SIG-M5 treated with dmso at 0.1 percent for 504 hours (cell line): Measurements from ENCODE around the gene LIM2.

Experiments
- DNase-seq: peaks from one replicate; lab custom pipeline; 2025; ENCODE audit not compliant: unreplicated experiment; lab: John Stamatoyannopoulos, UW

LIM2 gene

GRCh38 chr19:51366389-51367254 lies 21.2 kb downstream of the LIM2 start:
- DNase-seq: peak; percentile 98

- DNase-seq: no peak
These were observed 21.8 kb downstream of the LIM2 start, which contains the start of gene ETFB for GRCh38 chr19:51365965-51366388. ETFB (minus strand) TSS chr19:51366388; CDS start chr19:51366326, 62 bp downstream.

GRCh38 chr19:51365211-51365964 lies 22.4 kb downstream of the LIM2 start:
- peak; percentile 32 for DNase-seq

GRCh38 chr19:51364200-51365106 lies 23.3 kb downstream of the LIM2 start:
- no peak for DNase-seq

- no peak for DNase-seq
These were observed 26.5 kb downstream of the LIM2 start for GRCh38 chr19:51361239-51361638.

GRCh38 chr19:51359294-51359693 lies 28.5 kb downstream of the LIM2 start:
- no peak for DNase-seq

- no peak for DNase-seq
These were observed 29.8 kb downstream of the LIM2 start for GRCh38 chr19:51357952-51358351.

- no peak for DNase-seq
These were observed 31.5 kb downstream of the LIM2 start for GRCh38 chr19:51356159-51356801.

GRCh38 chr19:51354742-51355148 lies 33.0 kb downstream of the LIM2 start:
- no peak for DNase-seq

GRCh38 chr19:51354103-51354741 lies 33.6 kb downstream of the LIM2 start:
- DNase-seq: no peak

GRCh38 chr19:51352783-51353360 lies 34.9 kb downstream of the LIM2 start:
- DNase-seq: no peak

GRCh38 chr19:51351266-51351990 lies 36.3 kb downstream of the LIM2 start:
- DNase-seq: no peak

- no peak for DNase-seq
These were observed 40.4 kb downstream of the LIM2 start for GRCh38 chr19:51347209-51347928.

GRCh38 chr19:51346742-51347141 lies 41.0 kb downstream of the LIM2 start:
- DNase-seq: no peak

GRCh38 chr19:51345076-51345620 lies 42.6 kb downstream of the LIM2 start:
- DNase-seq: no peak

- DNase-seq: no peak
These were observed 44.9 kb downstream of the LIM2 start for GRCh38 chr19:51342631-51343569.

- DNase-seq: no peak
These were observed 45.7 kb downstream of the LIM2 start, which contains the start of gene VSIG10L for GRCh38 chr19:51341976-51342580. VSIG10L (minus strand) TSS chr19:51342139; CDS start chr19:51342124, 15 bp downstream.
